ENCODE results near the gene RMDN2.

GRCh38 chr2:37973615-37974353 lies 48.7 kb downstream of the RMDN2 start:
- TF ChIP-seq EZH2 (IDR thresholded peaks at IDR 0.05; ENCODE audit: borderline replicate concordance, low read length) (no peak), CTCF (IDR thresholded peaks at IDR 0.05; ENCODE audit: low read length) (no peak)
